Thyroid gland (tissue), 4 donors: Measurements from ENCODE around the gene PRLR. TPM values are rescaled to one million over a fixed set of nuclear protein-coding genes. Genes with fewer than 3 reads are reported as not detected.

Experiments
- DNase-seq, 2 donors: peaks; one replicate each; pipeline ENCODE4 v3.0.0-alpha.2; 2019
- H3K27ac ChIP-seq, 3 donors: fragments of 200-600 bp; sonication (generic); 1 replicate in 2 of 3; 2 replicates in 1 of 3; pipeline ENCODE4 v1.5.1; 2016 to 2019; ENCODE audit warnings: mild to moderate bottlenecking in 1 of 3, moderate library complexity in 1 of 3
- H3K27me3 ChIP-seq: fragments of 200-600 bp; sonication (generic); one replicate; pipeline ENCODE4 v1.5.1; 2019
- H3K36me3 ChIP-seq, 2 donors: fragments of 200-600 bp; sonication (generic); one replicate each; pipeline ENCODE4 v1.5.1; 2016 to 2019
- H3K4me1 ChIP-seq, 2 donors: fragments of 200-600 bp; sonication (generic); one replicate each; pipeline ENCODE4 v1.5.1; 2017 to 2019
- H3K4me3 ChIP-seq, 3 donors: fragments of 200-600 bp; sonication (generic); replicated peaks in 1 of 3; 1 replicate in 2 of 3; 2 replicates in 1 of 3; pipeline ENCODE4 v1.5.1; 2016; ENCODE audit warnings: mild to moderate bottlenecking in 1 of 3
- H3K9me3 ChIP-seq: fragments of 200-600 bp; sonication (generic); one replicate; pipeline ENCODE4 v1.5.1; 2017
- CTCF ChIP-seq, 6 experiments: fragments of 200-600 bp in 3 of 6; fragments of 450-650 bp in 3 of 6; sonication (generic) in 3 of 6; IDR thresholded peaks; one replicate each; pipeline ENCODE4 v1.5.1; 2016 to 2019; ENCODE audit warnings: antibody characterized with exemption in 6 of 6, mild to moderate bottlenecking in 2 of 6, inconsistent platforms in 1 of 6, moderate library complexity in 1 of 6
- POLR2A ChIP-seq, 2 donors: fragments of 450-650 bp; IDR thresholded peaks; one replicate each; pipeline ENCODE4 v1.6.1; 2017; ENCODE audit warnings: antibody characterized with exemption in 2 of 2, mild to moderate bottlenecking in 2 of 2, moderate library complexity in 1 of 2
- WGBS, 2 donors: methylation state at CpG; one replicate each; pipeline ENCODE4 v1.1.5; 2017; 5-methylcytosine and 5-hydroxymethylcytosine counted together
- intact Hi-C: fragments of 100-400 bp; cut with DNase I; formaldehyde crosslinking; loops from one replicate; pipeline ENCODE4 v1.15.1; 2023
- total RNA-seq, 4 donors: library from RNA; depleted of rRNA; stranded (reverse); fragments of >200 nt; gene quantifications; one replicate each; pipeline ENCODE4 v1.2.3, GENCODE V29; 2016

Gene PRLR
- total RNA-seq, 4 donors from 2014 or later = 0.20 to 1.7 (median 0.22) TPM; not detected in 1

GRCh38 chr5:35135239-35135700 is 95.0 kb downstream of the PRLR start:
- Histone ChIP-seq H3K27me3 (no peaks in the 10 kb centered on the region), H3K4me3 (no peak overlapping the region), H3K36me3 (no peaks in the 10 kb centered on the region), H3K4me1 (no peaks in the 10 kb centered on the region), H3K9me3 (no peaks in the 10 kb centered on the region), H3K27ac (no peak overlapping the region)
- no peak for TF ChIP-seq POLR2A (IDR thresholded peaks at IDR 0.05)
- TF ChIP-seq CTCF (IDR thresholded peaks at IDR 0.05) = no peak
- WGBS, 2 donors = 92 to 96% methylated on average over 9 of the region's 9 CpGs
- intact Hi-C loops = no loop called here
- DNase-seq = no peak

GRCh38 chr5:35134278-35135030 is 95.8 kb downstream of the PRLR start:
- H3K27me3 ChIP-seq = no peaks in the 10 kb centered on the region
- TF ChIP-seq CTCF (IDR thresholded peaks at IDR 0.05) (no peak), POLR2A (IDR thresholded peaks at IDR 0.05) (no peak)
- 83 to 84% methylated on average over 9 of the region's 9 CpGs for WGBS, 2 donors
- H3K9me3 ChIP-seq = no peaks in the 10 kb centered on the region
- no peak overlapping the region for H3K27ac ChIP-seq
- H3K36me3 ChIP-seq = no peaks in the 10 kb centered on the region
- H3K4me1 ChIP-seq = no peaks in the 10 kb centered on the region
- no peak overlapping the region for H3K4me3 ChIP-seq
- DNase-seq = no peak
- intact Hi-C loops = no loop called here

- 94 to 100% methylated on average over 2 of the region's 2 CpGs for WGBS, 2 donors
- no peak for TF ChIP-seq POLR2A (IDR thresholded peaks at IDR 0.05)
- no peak for TF ChIP-seq CTCF (IDR thresholded peaks at IDR 0.05)
- intact Hi-C loops = no loop called here
- no peak overlapping the region for H3K27ac ChIP-seq
- no peaks in the 10 kb centered on the region for H3K36me3 ChIP-seq
- H3K9me3 ChIP-seq = no peaks in the 10 kb centered on the region
- H3K4me1 ChIP-seq = no peaks in the 10 kb centered on the region
- no peak overlapping the region for H3K4me3 ChIP-seq
- H3K27me3 ChIP-seq = no peaks in the 10 kb centered on the region
- no peak for DNase-seq
These were observed 97.1 kb downstream of the PRLR start for GRCh38 chr5:35133186-35133585.

GRCh38 chr5:35131723-35132122 is 98.6 kb downstream of the PRLR start:
- intact Hi-C loops = no loop called here
- Histone ChIP-seq H3K4me3 (no peak overlapping the region), H3K4me1 (no peaks in the 10 kb centered on the region), H3K27me3 (no peaks in the 10 kb centered on the region), H3K9me3 (no peaks in the 10 kb centered on the region), H3K27ac (no peak overlapping the region), H3K36me3 (no peaks in the 10 kb centered on the region)
- TF ChIP-seq POLR2A (IDR thresholded peaks at IDR 0.05) (no peak), CTCF (IDR thresholded peaks at IDR 0.05) (no peak)
- no peak for DNase-seq

- no peaks in the 10 kb centered on the region for H3K27me3 ChIP-seq
These were observed 100.3 kb downstream of the PRLR start for GRCh38 chr5:35129921-35130485.

More at GRCh38 chr5:35129921-35130485, 100.3 kb downstream of the PRLR start:
- DNase-seq = no peak
- no peaks in the 10 kb centered on the region for H3K36me3 ChIP-seq
- TF ChIP-seq POLR2A (IDR thresholded peaks at IDR 0.05) (no peak), CTCF (IDR thresholded peaks at IDR 0.05) (no peak)
- intact Hi-C loops = no loop called here
- 94 to 96% methylated on average over 7 of the region's 7 CpGs for WGBS, 2 donors
- H3K4me3 ChIP-seq = no peak overlapping the region
- no peaks in the 10 kb centered on the region for H3K9me3 ChIP-seq
- no peaks in the 10 kb centered on the region for H3K4me1 ChIP-seq
- H3K27ac ChIP-seq = no peak overlapping the region
